Mucosa of gallbladder (tissue), 1 donor: ENCODE results near the gene PDE4B. TPM values are rescaled to one million over a fixed set of nuclear protein-coding genes. Genes with fewer than 3 reads are reported as not detected.
A peak's percentile ranks its signal among the peaks of the same experiment; 100 is the strongest.

Experiments used
- DNase-seq: peaks from one replicate; pipeline ENCODE4 v3.0.0-alpha.2; 2020; ENCODE audit warnings: low spot score
- total RNA-seq: library from RNA; stranded (reverse); gene quantifications from one replicate; pipeline ENCODE4 v1.2.1, GENCODE V29; 2021
- donor health status: DM: no; HTN: no; CAD: no.

PDE4B gene
- 5.2 TPM for total RNA-seq

GRCh38 chr1:65792669-65793358 lies at the start of gene PDE4B:
Gene PDE4B (plus strand): TSS chr1:65792895.
- DNase-seq, result no peak

DNA sequence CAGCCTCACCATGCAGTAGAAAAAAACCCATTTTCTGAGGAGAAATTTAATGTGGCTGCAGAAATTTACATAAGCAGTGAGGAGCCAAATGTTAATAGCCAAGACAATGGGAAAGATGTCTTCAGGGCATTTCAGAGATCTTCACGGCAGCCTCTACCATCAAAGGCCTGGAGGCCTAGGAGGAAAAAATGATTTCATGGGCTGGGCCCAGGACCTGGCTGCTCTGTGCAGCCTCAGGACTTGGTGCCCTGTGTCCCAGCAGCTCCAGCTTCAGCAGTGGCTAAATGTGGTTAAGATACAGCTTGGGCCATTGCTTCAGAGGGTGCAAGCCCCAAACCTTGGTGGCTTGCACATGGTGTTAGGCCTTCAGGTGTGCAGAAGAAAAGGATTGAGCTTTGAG lies 48.0 kb upstream of the PDE4B start:
- no peak for DNase-seq

GRCh38 chr1:65751961-65752360 lies 40.7 kb upstream of the PDE4B start:
- no peak for DNase-seq

GRCh38 chr1:65756616-65757015 lies 36.1 kb upstream of the PDE4B start:
- DNase-seq, result no peak

DNA sequence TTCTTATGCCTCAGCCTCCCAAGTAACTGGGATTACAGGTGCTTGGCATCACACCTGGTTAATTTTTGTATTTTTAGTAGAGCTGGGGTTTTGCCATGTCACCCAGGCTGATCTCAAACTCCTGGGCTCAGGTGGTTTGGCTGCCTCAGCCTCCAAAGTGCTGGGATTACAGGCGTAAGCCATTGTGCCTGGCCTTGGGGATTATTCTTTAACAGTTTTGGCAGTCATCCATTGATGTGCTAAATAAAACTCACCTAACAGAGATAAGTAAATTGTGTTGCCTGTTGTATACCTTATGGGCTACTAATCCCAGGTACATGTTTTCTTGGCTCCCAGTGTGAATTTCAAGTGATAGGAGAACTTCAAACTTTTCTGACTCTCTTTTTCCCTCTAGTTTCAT lies 35.2 kb upstream of the PDE4B start:
- peak; percentile 37 for DNase-seq

- DNase-seq, result no peak
These were observed 34.6 kb upstream of the PDE4B start for GRCh38 chr1:65758128-65758527.

- no peak for DNase-seq
These were observed 33.2 kb upstream of the PDE4B start for GRCh38 chr1:65759516-65759915.

DNA sequence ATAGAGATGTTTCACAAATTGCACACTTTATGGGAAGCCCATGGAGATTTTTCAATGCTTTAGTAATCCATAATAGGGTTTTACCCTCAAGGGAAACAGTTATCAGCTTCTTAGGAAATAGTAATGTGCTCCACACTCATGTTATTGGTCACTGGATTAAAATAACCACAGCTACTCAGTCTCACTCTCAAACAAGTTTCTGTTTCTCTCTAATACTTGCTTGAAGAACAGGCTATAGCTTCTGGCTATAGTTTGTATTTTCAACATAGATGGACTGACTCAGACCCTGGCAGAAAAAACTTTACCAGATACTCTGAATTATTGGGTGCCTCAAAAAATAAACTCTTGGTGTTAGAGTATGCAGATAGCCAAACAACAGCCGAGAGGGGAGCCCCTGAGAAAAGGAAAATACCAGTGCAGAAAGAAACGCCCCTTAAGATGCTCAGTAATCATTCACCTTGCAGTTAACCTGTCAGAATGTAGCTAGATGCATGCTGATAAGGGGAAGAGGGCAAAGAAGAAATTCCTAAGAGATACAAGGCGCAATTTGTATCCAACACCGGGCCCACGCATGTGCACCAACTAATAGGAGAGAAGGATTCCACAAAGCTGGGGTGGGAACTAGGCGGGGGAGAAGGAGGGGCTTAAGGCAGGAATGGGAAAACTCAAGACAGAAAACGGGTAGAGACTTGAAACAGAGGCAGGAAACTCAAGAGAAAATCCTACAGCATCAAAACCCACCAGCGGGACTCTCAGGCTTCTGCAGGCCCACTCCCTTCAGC lies 30.4 kb upstream of the PDE4B start:
- DNase-seq, result no peak

DNA sequence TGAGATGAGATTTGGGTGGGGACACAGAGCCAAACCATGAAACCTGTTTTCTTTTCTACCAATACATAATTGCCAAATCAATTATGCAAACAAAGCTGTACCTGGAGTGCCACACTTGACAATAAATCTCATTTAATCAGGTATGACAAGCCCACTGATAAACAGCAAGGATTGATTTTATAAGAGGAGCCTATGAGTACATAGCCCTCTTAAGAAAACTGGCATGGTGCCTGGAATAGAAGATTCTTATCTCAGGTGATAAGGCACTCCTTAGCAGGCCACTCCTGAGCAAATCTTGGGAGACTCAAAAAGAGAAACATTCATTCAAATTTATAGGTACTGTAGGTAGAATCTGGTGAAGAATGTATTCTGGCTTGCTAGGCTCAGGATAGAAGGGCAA lies 28.6 kb upstream of the PDE4B start:
- peak; percentile 44 for DNase-seq

DNA sequence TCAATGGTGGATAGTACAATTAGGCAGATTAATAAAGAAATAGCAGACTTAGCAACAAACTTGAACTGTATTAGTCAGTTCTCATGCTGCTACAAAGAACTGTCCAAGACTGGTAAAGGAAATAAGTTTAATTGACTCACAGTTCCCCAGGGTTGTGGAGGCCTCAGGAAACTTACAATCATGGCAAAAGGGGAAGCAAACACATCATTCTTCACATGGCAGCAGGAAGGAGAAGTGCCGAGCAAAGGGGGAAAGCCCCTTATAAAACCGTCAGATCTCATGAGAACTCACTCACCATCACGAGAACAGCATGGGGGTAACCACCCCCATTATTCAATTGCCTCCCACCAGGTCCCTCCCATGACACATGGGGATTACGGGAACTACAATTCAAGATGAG lies 27.1 kb upstream of the PDE4B start:
- no peak for DNase-seq

GRCh38 chr1:65769636-65770035 lies 23.1 kb upstream of the PDE4B start:
- no peak for DNase-seq

GRCh38 chr1:65772607-65773006 lies 20.1 kb upstream of the PDE4B start:
- DNase-seq, result no peak

GRCh38 chr1:65773391-65774123 lies 19.1 kb upstream of the PDE4B start:
- DNase-seq, result no peak

DNA sequence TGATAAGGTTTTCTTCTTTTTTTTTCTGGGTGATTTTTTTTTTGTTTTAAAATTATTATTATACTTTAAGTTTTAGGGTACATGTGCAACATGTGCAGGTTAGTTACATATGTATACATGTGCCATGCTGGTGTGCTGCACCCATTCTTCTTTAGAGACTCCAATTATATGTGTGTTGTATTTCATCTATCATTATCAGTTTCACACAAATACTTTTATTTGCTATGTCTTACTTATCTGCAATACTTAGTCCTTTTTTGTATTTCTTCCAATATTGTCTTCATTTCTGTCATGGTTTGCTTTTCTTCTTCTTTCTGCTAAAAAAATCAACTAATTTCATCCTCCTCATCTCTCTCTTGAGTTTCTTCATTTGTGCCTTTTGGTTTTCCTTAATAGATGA lies 3.9 kb upstream of the PDE4B start:
- no peak for DNase-seq

GRCh38 chr1:65791396-65791795 lies 1.3 kb upstream of the PDE4B start:
- DNase-seq, result no peak

GRCh38 chr1:65791801-65792668 lies 660 bp upstream of the PDE4B start:
- DNase-seq, result no peak

GRCh38 chr1:65793359-65793732 lies 651 bp downstream of the PDE4B start:
- DNase-seq, result no peak

GRCh38 chr1:65795311-65795710 lies 2.6 kb downstream of the PDE4B start:
- no peak for DNase-seq

DNA sequence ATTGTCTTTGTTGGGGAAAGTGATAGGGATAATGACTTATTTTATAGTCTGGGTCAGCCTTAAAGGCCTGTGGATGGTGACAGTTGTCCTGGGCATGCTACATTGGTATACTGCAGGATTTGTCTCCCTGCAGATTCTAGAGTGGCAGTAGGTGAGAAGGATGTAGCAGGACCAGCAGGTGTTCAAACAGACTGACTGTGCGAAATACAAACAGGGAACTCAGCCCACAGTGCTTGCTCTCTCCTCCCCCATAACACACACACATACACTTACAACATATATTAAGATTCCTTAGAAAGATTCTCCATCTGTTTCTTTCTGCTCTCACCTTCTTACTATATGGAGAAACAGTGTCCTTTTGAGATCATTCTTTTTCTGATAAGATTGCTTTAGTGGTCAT lies 6.9 kb downstream of the PDE4B start:
- DNase-seq, result no peak

DNA sequence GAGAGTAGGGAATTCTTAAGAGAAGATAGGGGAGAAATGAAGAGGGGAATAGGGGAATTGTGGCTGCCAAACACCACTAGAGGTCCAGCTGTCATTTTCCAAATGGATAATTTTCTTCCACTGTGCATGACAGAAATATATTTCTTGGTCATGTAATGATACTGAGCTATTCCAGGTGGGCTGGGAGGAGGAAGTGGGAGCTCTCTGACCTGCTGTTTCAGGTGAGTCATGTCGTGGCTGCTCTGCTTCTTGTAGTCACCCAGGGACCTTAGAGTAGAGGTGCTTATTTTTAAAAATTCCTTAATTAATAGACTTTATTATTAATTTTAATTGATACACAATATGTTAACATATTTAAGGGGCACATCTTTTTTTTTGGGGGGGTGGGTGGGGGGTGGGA lies 11.9 kb downstream of the PDE4B start:
- no peak for DNase-seq

GRCh38 chr1:65812065-65812464 lies 19.4 kb downstream of the PDE4B start:
- DNase-seq, result peak; percentile 21

- no peak for DNase-seq
These were observed 21.3 kb downstream of the PDE4B start for GRCh38 chr1:65813956-65814355.
